SK-N-SH (cell line): ENCODE data around the gene IL9. TPM values are rescaled to one million over a fixed set of nuclear protein-coding genes. Genes with fewer than 3 reads are reported as not detected.

Source experiments
- CTCF ChIA-PET: fragments of 300-600, 350-600 bp; formaldehyde crosslinking; extraction: SDS; loops from one replicate; lab custom pipeline; 2021; lab: Yijun Ruan, JAX
- POLR2A ChIA-PET: fragments of 350-600 bp; sonication (Branson Sonifier 250); formaldehyde crosslinking; extraction: SDS; loops from one replicate; lab custom pipeline; 2020; ENCODE audit warnings: antibody characterized with exemption, inconsistent platforms; lab: Yijun Ruan, JAX
- DNase-seq: peaks from one replicate; pipeline ENCODE4 v3.0.0; 2012
- H2AFZ ChIP-seq: fragments of 200-600 bp; sonication (generic); 2 replicates; pipeline ENCODE4 v1.8.1; 2016; ENCODE audit warnings: antibody characterized with exemption, mild to moderate bottlenecking, low read depth
- H3F3A ChIP-seq: fragments of 200-600 bp; sonication (generic); replicated peaks from 2 replicates; pipeline ENCODE3; 2016; ENCODE audit warnings: antibody characterized with exemption, mild to moderate bottlenecking; ENCODE audit not compliant: insufficient read depth
- H3K27ac ChIP-seq, 2 experiments: fragments of 200-500 bp in 1 of 2; fragments of 200-600 bp in 1 of 2; sonication (Bioruptor generic) in 1 of 2; sonication (generic), shearing (Covaris generic) in 1 of 2; 2 replicates each; pipeline versions ENCODE4 v1.5.1 to v1.6.1; 2014 to 2016; ENCODE audit warnings: low read depth in 2 of 2, inconsistent platforms in 1 of 2, low read length in 1 of 2, mild to moderate bottlenecking in 1 of 2, mixed read lengths in 1 of 2
- H3K27me3 ChIP-seq: fragments of 200-600 bp; sonication (generic), shearing (Covaris generic); 2 replicates; pipeline ENCODE4 v1.6.1; 2016; ENCODE audit warnings: mixed run types; ENCODE audit not compliant: insufficient read depth
- H3K36me3 ChIP-seq, 2 experiments: fragments of 200-500 bp in 1 of 2; fragments of 200-600 bp in 1 of 2; sonication (Bioruptor generic) in 1 of 2; sonication (generic) in 1 of 2; replicated peaks in 1 of 2; 2 replicates each; pipeline versions ENCODE3 to v1.5.1; 2014 to 2016; ENCODE audit warnings: low read length in 1 of 2, mild to moderate bottlenecking in 1 of 2; ENCODE audit not compliant: insufficient read depth in 2 of 2, control insufficient read depth in 1 of 2
- H3K4me1 ChIP-seq, 2 experiments: fragments of 200-500 bp in 1 of 2; fragments of 200-600 bp in 1 of 2; sonication (Bioruptor generic) in 1 of 2; sonication (generic), shearing (Covaris generic) in 1 of 2; 2 replicates each; pipeline versions ENCODE4 v1.5.1 to v1.6.1; 2014 to 2016; ENCODE audit warnings: low read depth in 1 of 2, low read length in 1 of 2, mixed run types in 1 of 2; ENCODE audit not compliant: insufficient read depth in 2 of 2, control insufficient read depth in 1 of 2
- H3K4me2 ChIP-seq: fragments of 200-600 bp; sonication (generic), shearing (Covaris generic); 2 replicates; pipeline ENCODE4 v1.6.1; 2017; ENCODE audit warnings: mixed run types
- H3K4me3 ChIP-seq, 2 experiments: fragments of 200-500 bp in 1 of 2; fragments of 200-600 bp in 1 of 2; sonication (Bioruptor generic) in 1 of 2; sonication (generic), shearing (Covaris generic) in 1 of 2; 2 replicates each; pipeline versions ENCODE4 v1.5.1 to v1.8.1; 2014 to 2016; ENCODE audit warnings: low read depth in 2 of 2, inconsistent platforms in 1 of 2, low read length in 1 of 2, mild to moderate bottlenecking in 1 of 2, mixed read lengths in 1 of 2, moderate library complexity in 1 of 2
- H3K79me2 ChIP-seq: fragments of 200-600 bp; sonication (generic); 2 replicates; pipeline ENCODE4 v1.8.1; 2017; ENCODE audit warnings: mild to moderate bottlenecking; ENCODE audit not compliant: insufficient read depth
- H3K9ac ChIP-seq: fragments of 200-600 bp; sonication (generic); 2 replicates; pipeline ENCODE4 v1.6.1; 2017; ENCODE audit warnings: mixed run types
- H3K9me2 ChIP-seq: fragments of 200-600 bp; sonication (generic); 2 replicates; pipeline ENCODE4 v1.6.1; 2017; ENCODE audit warnings: mixed run types
- H3K9me3 ChIP-seq: fragments of 200-600 bp; sonication (generic); 2 replicates; pipeline ENCODE4 v1.6.1; 2017; ENCODE audit warnings: mixed run types, mild to moderate bottlenecking, moderate library complexity
- H4K20me1 ChIP-seq: fragments of 200-600 bp; sonication (generic); 2 replicates; pipeline ENCODE4 v1.6.1; 2017; ENCODE audit warnings: mild to moderate bottlenecking, mixed run types; ENCODE audit not compliant: insufficient read depth
- CHD2 ChIP-seq: fragments of 150-350 bp; IDR thresholded peaks from 2 replicates; pipeline ENCODE4 v1.6.1; 2018; ENCODE audit warnings: low read length; ENCODE audit not compliant: partially characterized antibody
- EP300 ChIP-seq, 2 experiments: IDR thresholded peaks; 2 replicates each; pipeline versions ENCODE4 v1.4.0 to v1.6.1; 2012; ENCODE audit warnings: borderline replicate concordance in 1 of 2, low read depth in 1 of 2, low read length in 1 of 2
- EZH2phosphoT487 ChIP-seq: fragments of 200-600 bp; sonication (generic); IDR thresholded peaks from 2 replicates; pipeline ENCODE4 v1.6.1; 2017; ENCODE audit warnings: low read depth, mixed run types, mild to moderate bottlenecking, antibody characterized with exemption, moderate library complexity, borderline replicate concordance
- FOSL2 ChIP-seq: IDR thresholded peaks from 2 replicates; pipeline ENCODE4 v1.4.0; 2012; ENCODE audit warnings: low read depth, mild to moderate bottlenecking, moderate library complexity, borderline replicate concordance
- FOXJ3 ChIP-seq: sonication (generic); formaldehyde crosslinking; IDR thresholded peaks from 2 replicates; pipeline ENCODE4 v1.5.1; 2020; ENCODE audit warnings: mild to moderate bottlenecking, missing genetic modification reagents
- FOXM1 ChIP-seq: IDR thresholded peaks from 2 replicates; pipeline ENCODE4 v1.4.0; 2012; ENCODE audit warnings: low read depth, mild to moderate bottlenecking
- GABPA ChIP-seq: IDR thresholded peaks from 2 replicates; pipeline ENCODE4 v1.4.0; 2012; ENCODE audit warnings: low read depth, mild to moderate bottlenecking
- GATA2 ChIP-seq: sonication (generic); formaldehyde crosslinking; IDR thresholded peaks from 2 replicates; pipeline ENCODE4 v1.5.0; 2020; ENCODE audit warnings: mild to moderate bottlenecking, missing genetic modification reagents
- JUND ChIP-seq: IDR thresholded peaks from 2 replicates; pipeline ENCODE4 v1.4.0; 2012
- NRF1 ChIP-seq: IDR thresholded peaks from 2 replicates; pipeline ENCODE4 v1.6.1; 2012; ENCODE audit warnings: low read depth, mild to moderate bottlenecking, low read length
- POLR2AphosphoS5 ChIP-seq: IDR thresholded peaks from 2 replicates; pipeline ENCODE4 v1.6.1; 2012; ENCODE audit warnings: low read depth, low read length
- RAD21 ChIP-seq: IDR thresholded peaks from 2 replicates; pipeline ENCODE4 v1.6.1; 2012; ENCODE audit warnings: mild to moderate bottlenecking, low read length
- RCOR1 ChIP-seq: fragments of 150-350 bp; IDR thresholded peaks from 2 replicates; pipeline ENCODE4 v1.6.1; 2017; ENCODE audit warnings: antibody characterized with exemption, low read length
- RFX5 ChIP-seq: IDR thresholded peaks from 2 replicates; pipeline ENCODE4 v1.6.1; 2012; ENCODE audit warnings: mild to moderate bottlenecking, improper control_type of control experiment, low read length
- SIN3A ChIP-seq: IDR thresholded peaks from 2 replicates; pipeline ENCODE4 v1.6.1; 2012; ENCODE audit warnings: low read depth, mild to moderate bottlenecking, low read length, moderate library complexity, borderline replicate concordance
- TAF1 ChIP-seq: IDR thresholded peaks from 2 replicates; pipeline ENCODE4 v1.6.1; 2012; ENCODE audit warnings: low read depth, mild to moderate bottlenecking, low read length, moderate library complexity, borderline replicate concordance
- TCF12 ChIP-seq: IDR thresholded peaks from 2 replicates; pipeline ENCODE4 v1.4.0; 2012
- TEAD4 ChIP-seq: IDR thresholded peaks from 2 replicates; pipeline ENCODE4 v1.4.0; 2012; ENCODE audit warnings: mild to moderate bottlenecking, borderline replicate concordance; ENCODE audit not compliant: insufficient read depth
- YY1 ChIP-seq: IDR thresholded peaks from 2 replicates; pipeline ENCODE4 v1.4.0; 2012; ENCODE audit warnings: low read depth, mild to moderate bottlenecking
- WGBS: methylation state at CpG from one replicate; pipeline ENCODE4 v1.1.6; 2017; ENCODE audit warnings: low lambda C conversion rate; 5-methylcytosine and 5-hydroxymethylcytosine counted together
- polyA plus RNA-seq, 3 experiments: library from polyadenylated mRNA; depleted of rRNA; stranded (reverse); fragments of >200 nt; gene quantifications; 2 replicates each; pipeline ENCODE4 v1.2.3, GENCODE V29; 2012
- TF ChIP-seq, protein P1 (sequence below): fragments of 150-350 bp; IDR thresholded peaks from 2 replicates; pipeline ENCODE4 v1.6.1; 2016; ENCODE audit warnings: mild to moderate bottlenecking, low read depth, low read length
- TF ChIP-seq, protein P2 (sequence below): IDR thresholded peaks from 2 replicates; pipeline ENCODE4 v1.6.1; 2012; ENCODE audit warnings: mild to moderate bottlenecking, low read depth, low read length, moderate library complexity
- TF ChIP-seq, protein P3 (sequence below): IDR thresholded peaks from 2 replicates; pipeline ENCODE4 v1.4.0; 2012; ENCODE audit warnings: low read depth
- TF ChIP-seq, protein P4 (sequence below): IDR thresholded peaks from 2 replicates; pipeline ENCODE4 v1.4.0; 2012; ENCODE audit warnings: low read depth, borderline replicate concordance

Gene IL9
- polyA plus RNA-seq, 1 of the 3 experiments (the other 2 are of a cell fraction): not detected

DNA sequence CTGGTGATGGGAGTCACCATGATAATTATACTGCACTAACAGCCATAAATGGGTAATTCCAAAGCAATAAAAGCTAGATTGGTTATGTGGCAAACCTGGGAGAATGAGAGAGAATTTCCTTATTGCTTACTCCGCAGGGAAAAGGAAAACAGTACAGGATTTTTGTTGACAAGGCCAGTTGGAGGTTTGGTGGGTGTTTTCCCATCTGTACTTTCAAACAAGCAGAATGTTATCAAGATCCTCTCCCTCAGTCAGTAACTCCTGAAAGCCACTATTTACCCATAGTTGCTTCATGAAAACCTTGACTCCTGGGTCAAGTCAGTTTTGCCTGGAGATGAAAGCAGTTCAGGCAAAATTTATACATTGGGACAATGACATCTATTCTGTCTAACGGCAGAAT, 26.4 kb downstream of the IL9 start:
- no peak for DNase-seq
- CTCF ChIA-PET: interaction anchor here (1.0 to 1.4 kb wide), 4 partner anchors 19 to 343 kb away, joined by 3 to 8 read pairs (median 3); no protein-coding TSS in a partner anchor
- TF ChIP-seq GABPA (no peak), RAD21 (no peak), FOXM1 (no peak), JUND (no peak), GATA2 (CRISPR knock-in tag) (no peak), FOXJ3 (no peak), FOSL2 (no peak)
- TF ChIP-seq, protein P1, sequence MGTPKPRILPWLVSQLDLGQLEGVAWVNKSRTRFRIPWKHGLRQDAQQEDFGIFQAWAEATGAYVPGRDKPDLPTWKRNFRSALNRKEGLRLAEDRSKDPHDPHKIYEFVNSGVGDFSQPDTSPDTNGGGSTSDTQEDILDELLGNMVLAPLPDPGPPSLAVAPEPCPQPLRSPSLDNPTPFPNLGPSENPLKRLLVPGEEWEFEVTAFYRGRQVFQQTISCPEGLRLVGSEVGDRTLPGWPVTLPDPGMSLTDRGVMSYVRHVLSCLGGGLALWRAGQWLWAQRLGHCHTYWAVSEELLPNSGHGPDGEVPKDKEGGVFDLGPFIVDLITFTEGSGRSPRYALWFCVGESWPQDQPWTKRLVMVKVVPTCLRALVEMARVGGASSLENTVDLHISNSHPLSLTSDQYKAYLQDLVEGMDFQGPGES: no peak
- TF ChIP-seq, protein P2, sequence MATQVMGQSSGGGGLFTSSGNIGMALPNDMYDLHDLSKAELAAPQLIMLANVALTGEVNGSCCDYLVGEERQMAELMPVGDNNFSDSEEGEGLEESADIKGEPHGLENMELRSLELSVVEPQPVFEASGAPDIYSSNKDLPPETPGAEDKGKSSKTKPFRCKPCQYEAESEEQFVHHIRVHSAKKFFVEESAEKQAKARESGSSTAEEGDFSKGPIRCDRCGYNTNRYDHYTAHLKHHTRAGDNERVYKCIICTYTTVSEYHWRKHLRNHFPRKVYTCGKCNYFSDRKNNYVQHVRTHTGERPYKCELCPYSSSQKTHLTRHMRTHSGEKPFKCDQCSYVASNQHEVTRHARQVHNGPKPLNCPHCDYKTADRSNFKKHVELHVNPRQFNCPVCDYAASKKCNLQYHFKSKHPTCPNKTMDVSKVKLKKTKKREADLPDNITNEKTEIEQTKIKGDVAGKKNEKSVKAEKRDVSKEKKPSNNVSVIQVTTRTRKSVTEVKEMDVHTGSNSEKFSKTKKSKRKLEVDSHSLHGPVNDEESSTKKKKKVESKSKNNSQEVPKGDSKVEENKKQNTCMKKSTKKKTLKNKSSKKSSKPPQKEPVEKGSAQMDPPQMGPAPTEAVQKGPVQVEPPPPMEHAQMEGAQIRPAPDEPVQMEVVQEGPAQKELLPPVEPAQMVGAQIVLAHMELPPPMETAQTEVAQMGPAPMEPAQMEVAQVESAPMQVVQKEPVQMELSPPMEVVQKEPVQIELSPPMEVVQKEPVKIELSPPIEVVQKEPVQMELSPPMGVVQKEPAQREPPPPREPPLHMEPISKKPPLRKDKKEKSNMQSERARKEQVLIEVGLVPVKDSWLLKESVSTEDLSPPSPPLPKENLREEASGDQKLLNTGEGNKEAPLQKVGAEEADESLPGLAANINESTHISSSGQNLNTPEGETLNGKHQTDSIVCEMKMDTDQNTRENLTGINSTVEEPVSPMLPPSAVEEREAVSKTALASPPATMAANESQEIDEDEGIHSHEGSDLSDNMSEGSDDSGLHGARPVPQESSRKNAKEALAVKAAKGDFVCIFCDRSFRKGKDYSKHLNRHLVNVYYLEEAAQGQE: no peak
- Histone ChIP-seq H3K4me3 (no peak overlapping the region), H3K79me2 (no peaks in the 10 kb centered on the region), H3K36me3 (no peaks in the 10 kb centered on the region), H3K4me1 (no peaks in the 10 kb centered on the region), H3K9me2 (no peaks in the 10 kb centered on the region), H3F3A (no peaks in the 10 kb centered on the region), H3K9ac (no peak overlapping the region), H3K9me3 (no peaks in the 10 kb centered on the region), H3K27ac (no peak overlapping the region), H3K4me2 (no peak overlapping the region), H4K20me1 (no peaks in the 10 kb centered on the region), H2AFZ (no peak overlapping the region), H3K27me3 (no peaks in the 10 kb centered on the region)
- POLR2A ChIA-PET: no interaction called here
- 40% methylated on average over 2 of the region's 2 CpGs for WGBS

DNA sequence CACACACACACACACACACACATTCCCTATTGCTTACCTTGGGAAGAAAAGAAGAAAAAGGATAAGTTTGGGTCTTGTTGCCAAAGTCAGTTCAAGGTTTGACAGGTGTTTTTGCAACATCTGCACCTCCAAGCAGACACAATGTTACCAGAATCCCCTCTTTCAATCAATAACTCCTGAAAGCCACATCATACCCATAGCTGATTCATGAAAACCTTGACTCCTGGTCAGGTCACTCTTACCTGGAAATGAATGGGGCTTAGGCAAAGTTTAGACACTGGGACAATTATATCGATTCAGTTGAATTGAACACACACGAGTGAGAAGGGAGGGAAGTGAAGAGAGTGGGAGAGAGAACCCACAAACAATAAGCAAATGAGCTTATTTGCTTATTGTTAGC, 27.0 kb downstream of the IL9 start:
- Histone ChIP-seq H2AFZ (no peak overlapping the region), H3K4me3 (no peak overlapping the region), H3F3A (no peaks in the 10 kb centered on the region), H3K27ac (no peak overlapping the region), H3K9me3 (no peaks in the 10 kb centered on the region), H4K20me1 (no peaks in the 10 kb centered on the region), H3K4me1 (no peaks in the 10 kb centered on the region), H3K27me3 (no peaks in the 10 kb centered on the region), H3K4me2 (no peak overlapping the region), H3K36me3 (no peaks in the 10 kb centered on the region), H3K9me2 (no peaks in the 10 kb centered on the region), H3K9ac (no peak overlapping the region), H3K79me2 (no peaks in the 10 kb centered on the region)
- 18% methylated on average over 2 of the region's 2 CpGs for WGBS
- DNase-seq: no peak
- ChIA-PET POLR2A (no interaction called here), CTCF (interaction anchor here (0.6 to 1.4 kb wide), 5 partner anchors 20 to 504 kb away, joined by 3 to 8 read pairs (median 3); no protein-coding TSS in a partner anchor)
- TF ChIP-seq GATA2 (CRISPR knock-in tag) (no peak), NRF1 (no peak), RFX5 (no peak), POLR2AphosphoS5 (no peak), TEAD4 (no peak), YY1 (no peak), TAF1 (no peak), TCF12 (no peak), GABPA (no peak), EZH2phosphoT487 (no peak), CHD2 (no peak), RCOR1 (no peak), FOXM1 (no peak), RAD21 (no peak), EP300 (IDR thresholded peaks at IDR 0.05; ENCODE audit: borderline replicate concordance in 1 of 2, low read depth in 1 of 2, low read length in 1 of 2) (no peak), SIN3A (no peak)
- TF ChIP-seq, protein P3, sequence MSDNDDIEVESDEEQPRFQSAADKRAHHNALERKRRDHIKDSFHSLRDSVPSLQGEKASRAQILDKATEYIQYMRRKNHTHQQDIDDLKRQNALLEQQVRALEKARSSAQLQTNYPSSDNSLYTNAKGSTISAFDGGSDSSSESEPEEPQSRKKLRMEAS: no peak
- TF ChIP-seq, protein P4, sequence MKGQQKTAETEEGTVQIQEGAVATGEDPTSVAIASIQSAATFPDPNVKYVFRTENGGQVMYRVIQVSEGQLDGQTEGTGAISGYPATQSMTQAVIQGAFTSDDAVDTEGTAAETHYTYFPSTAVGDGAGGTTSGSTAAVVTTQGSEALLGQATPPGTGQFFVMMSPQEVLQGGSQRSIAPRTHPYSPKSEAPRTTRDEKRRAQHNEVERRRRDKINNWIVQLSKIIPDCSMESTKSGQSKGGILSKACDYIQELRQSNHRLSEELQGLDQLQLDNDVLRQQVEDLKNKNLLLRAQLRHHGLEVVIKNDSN: no peak
- TF ChIP-seq, protein P1: no peak
